GM18517 (cell line): Measurements from ENCODE around the gene HPN.
"Not testable (repeated sequence)": the region's sequence is repeated elsewhere in the genome, so short reads cannot be mapped to it uniquely, and the experiment has no call there.

Source experiments
- ATAC-seq: cut with Tn5 transposase; IDR thresholded peaks from one replicate; pipeline ENCODE4 v1.9.1; 2021; ENCODE audit warnings: mild to moderate bottlenecking, moderate library complexity; ENCODE audit not compliant: unreplicated experiment

HPN gene

DNA sequence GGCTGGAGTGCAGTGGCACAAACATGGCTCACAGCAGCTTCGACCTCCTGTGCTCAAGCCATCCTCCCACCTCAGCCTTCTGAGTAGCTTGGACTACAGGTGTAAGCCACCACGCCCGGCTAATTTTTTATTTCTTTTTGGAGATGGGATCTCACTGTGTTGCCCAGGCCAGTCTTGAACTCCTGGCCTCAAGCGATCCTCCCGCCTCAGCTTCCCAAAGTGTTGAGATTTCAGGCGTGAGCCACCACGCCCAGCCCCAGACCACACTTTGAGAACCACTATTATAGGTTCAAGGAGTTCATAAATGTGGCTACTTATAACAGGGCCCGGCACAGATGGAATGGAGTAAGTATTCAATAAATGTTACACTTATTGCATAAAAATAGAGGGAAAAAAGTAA lies 14.5 kb upstream of the HPN start:
- ATAC-seq = no peak

DNA sequence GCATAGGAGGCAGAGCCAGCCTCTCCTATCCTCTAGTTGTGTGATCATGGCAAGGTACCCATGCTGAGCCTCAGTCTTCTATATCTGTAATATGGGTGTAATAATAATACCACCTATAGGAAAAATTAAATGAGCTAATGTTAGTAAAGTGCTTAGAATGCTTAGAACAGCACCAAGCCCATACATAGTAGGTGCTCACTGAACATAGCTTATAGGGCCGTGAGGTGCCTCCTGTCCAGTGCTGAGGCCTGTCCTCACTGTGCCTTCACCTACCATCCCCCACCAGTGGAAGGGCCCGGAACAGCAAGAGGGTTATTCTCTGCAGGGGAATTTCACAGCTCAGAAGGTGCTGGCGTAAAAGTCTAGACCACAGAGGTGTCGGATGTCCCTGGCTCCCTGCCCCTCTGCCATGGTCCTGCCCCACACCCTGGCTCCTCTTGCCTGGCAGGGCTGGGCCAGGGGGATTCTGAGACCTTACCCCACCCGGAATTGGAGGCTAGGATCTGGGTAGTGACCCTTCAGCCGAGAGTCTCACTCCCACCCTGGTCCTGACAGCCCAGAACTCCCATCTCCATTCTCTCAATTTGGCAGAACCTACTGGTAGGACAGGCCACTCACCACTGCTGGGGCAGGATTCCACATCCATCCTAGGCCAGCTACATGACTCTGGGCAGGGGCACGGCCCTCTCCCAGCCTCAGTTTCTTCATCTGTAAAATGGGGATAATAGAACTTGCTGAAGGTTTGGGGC lies 13.5 kb upstream of the HPN start:
- ATAC-seq = no peak

DNA sequence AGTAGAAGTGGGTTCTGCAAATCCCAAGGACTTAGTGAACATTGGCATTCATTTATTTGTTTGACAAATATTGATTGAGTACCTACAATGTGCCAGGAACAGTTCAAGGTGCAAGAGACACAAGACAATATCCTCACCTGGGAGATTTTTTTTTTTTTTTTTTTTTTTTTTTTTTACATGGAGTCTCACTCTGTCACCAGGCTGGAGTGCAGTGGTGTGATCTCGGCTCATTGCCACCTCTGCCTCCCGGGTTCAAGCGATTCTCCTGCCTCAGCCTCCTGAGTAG lies 13.0 kb upstream of the HPN start:
- not testable (repeated sequence) for ATAC-seq

DNA sequence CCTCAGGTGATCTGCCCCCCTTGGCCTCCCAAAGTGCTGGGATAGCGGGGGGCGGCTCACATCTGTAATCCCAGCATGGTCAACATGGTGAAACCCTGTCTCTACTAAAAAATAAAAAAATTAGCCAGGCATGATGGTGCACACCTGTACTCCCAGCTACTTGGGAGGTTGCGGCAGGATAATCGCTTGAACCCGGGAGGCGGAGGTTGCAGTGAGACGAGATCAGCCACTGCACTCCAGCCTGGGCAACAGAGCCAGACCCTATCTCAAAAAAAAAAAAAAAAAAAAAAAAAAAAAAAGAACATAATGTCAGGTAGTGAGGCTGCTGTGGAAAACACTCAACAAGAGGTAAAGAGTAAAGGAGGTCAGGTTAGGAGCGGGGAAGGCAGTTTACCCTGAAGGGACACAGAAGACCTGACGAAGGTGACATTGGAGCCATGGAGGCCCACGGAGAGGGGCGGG lies 12.2 kb upstream of the HPN start:
- ATAC-seq = not testable (repeated sequence)

DNA sequence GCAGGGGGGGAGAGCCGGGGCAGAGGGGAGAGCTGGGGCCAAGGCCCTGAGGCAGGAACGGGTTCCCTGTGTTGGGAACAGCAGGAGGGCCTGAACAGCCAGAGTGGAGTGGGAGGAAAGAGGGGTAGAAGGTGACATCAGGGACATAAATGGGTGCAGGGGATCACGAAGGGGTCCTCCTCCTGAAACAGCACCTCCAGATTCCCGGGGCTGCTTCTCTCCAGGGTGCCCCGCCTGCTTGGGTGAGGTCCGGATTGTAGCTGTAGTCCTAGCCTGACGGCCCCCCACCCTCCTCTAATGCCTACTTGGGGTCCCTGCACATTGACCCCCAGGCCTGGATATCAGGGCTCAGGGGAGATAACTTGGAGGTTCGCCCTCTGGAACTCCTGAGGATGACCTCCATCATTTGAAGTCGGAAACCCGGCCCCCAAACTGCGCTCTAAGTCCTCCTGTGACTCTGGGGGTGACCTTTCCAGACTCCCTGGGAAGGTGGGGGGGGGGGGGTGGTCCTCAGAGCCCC lies 11.7 kb upstream of the HPN start:
- ATAC-seq = no peak

DNA sequence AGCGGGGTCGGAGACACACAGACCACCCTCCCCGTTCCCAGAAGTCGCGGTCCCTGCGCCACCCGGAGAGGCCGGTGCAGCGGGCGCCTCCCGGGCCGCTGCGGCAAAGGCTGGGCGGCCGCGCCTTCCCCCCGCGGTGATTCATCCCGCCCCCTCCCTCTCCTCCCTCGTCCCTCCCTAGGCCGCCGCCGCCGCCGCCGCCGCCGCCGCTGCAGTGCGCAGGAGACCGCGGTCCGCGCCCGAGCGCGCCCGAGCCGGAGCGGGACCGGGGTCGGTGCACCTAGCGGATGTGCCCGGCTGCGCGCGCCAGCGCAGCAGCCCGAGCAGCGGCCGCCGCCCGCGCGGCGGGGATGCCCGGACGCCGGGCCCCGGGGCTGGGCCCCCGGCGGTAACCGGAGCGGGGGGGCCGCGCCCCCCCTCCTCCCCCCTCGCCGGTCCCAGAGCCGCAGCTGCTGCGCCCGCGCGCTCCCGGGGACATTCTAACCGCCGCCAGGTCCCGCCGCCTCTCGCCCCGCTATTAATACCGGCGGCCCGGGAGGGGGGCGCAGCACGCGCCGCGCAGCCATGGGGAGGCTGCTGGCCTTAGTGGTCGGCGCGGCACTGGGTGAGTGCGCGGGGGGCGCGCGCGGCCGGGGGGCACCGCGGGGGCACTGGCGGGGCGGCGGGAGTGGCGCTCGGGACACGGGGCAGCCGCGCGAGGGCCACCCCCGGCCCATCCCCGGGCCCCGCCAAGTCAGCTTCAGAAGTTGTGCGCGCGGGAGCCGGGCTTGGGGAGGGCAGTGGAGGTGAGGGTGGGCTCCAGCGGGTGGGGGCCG lies 11.1 kb upstream of the HPN start, which contains the start of gene SCN1B:
Gene SCN1B (plus strand): TSS at position 214 of the 815 bp plus-strand sequence. CDS start 351 bp downstream, at position 565.
- no peak for ATAC-seq

DNA sequence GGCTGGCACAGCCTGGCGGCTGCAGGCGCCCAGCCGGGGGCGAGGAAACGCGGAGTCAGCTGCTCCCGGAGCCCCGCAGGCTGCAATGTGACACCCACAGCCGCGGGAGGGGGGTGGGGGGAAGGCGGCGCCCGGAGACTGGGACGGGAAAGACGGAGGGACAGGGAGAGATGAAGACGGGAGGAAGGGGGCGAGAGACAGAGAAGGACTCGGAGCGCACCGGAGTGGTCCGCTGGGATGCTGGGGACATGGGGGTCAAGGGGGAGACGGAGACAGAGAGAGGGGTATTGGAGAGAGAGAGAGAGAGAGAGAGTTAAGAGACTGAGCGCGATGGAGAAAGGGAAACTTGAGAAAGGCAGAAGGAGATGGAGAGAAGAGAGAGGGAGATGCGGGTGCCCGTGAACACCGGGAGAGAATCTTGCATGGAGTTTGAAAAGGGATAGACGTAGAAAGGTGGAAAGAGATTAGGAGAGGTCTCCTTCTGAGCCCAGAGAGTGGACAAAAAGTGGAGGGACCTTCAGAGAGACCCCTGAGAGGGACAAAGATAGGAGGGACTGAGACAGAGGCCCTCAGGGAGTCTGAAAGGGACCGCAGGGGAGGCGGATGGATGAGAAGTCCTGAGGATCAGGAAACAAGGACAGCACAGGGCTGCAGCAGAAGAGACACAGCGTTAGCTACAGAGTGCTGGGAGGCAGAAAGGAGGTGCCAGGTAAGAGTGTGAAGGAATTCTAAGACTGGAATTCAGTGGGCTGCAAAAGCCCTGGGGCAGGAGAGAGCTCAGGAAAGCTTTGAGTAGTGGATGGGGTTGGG lies 10.2 kb upstream of the HPN start:
- no peak for ATAC-seq

DNA sequence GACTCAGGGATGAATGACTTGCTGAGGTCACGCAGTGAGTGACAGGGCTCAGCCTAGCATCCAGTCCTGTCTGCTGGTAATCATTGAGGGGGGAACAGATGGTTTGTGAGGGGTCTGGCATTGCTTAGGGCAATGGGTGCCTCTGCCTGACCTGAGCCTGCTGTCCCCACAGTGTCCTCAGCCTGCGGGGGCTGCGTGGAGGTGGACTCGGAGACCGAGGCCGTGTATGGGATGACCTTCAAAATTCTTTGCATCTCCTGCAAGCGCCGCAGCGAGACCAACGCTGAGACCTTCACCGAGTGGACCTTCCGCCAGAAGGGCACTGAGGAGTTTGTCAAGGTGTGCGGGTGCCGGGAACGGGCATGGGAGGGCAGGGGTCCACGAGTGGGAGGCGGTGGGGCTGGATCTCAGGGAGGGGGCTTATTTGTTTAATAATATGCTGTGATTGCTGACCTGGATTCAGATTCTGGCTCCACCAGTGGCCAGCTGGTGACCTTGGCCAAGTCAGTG lies 9.1 kb upstream of the HPN start:
- ATAC-seq = no peak

DNA sequence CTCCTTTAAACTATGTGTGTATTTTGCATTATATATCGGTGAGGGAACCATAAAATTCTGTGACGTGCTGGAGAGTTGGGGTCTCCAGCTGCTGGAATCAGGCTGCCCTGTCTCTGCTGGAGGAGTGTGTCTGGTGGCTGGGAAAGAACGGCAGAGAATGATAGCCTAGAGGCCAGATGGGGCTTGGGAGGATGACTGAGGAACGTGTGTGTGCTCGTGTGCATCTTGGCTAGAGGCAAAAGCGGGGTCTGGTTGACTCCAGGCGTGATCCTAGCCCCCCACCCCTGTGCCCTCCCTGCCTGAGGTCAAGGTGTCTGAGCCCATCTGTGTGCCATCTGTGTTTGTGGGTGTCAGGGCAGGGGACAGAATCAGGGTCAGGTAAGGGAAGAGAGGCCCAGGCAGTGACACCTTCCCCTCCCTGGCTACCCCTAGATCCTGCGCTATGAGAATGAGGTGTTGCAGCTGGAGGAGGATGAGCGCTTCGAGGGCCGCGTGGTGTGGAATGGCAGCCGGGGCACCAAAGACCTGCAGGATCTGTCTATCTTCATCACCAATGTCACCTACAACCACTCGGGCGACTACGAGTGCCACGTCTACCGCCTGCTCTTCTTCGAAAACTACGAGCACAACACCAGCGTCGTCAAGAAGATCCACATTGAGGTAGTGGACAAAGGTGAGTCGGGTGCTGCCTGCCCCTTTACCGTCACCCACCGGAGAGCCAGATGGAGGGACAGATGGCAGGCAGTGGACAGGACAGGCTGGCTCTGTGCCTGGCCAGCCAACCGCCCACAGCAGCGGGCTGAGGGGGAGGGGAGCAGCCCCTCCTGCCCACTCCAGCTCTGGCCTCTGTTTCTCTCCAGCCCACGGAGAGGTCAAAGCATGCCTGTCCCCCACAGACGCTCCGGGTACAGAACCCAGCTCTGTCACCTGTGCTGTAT lies 8.2 kb upstream of the HPN start:
- ATAC-seq = no peak

DNA sequence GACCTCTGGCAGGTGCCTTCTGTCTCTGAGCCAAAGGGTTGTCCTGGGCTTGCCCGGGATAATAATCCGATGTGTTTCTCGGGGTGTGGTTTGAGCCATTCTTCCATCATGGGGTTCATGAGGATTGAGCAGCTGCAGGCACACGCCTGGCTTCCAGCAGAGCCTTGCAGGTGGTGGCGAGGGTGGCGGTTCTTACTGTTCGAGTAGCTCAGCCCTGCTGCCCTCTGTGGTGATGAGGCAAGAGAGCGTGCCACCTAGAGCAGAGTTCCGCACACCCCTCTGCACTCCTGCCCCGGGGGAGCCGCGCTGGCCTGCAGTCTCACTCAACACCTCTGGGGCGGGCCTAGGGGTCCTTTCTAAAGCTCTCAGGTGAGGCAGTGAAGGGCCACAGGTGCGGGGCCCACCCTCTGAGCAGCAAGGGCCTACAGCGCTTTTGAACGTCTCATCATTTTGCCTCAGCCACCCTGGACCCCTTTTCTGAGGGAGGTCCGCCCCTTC lies 7.5 kb upstream of the HPN start:
- no peak for ATAC-seq

DNA sequence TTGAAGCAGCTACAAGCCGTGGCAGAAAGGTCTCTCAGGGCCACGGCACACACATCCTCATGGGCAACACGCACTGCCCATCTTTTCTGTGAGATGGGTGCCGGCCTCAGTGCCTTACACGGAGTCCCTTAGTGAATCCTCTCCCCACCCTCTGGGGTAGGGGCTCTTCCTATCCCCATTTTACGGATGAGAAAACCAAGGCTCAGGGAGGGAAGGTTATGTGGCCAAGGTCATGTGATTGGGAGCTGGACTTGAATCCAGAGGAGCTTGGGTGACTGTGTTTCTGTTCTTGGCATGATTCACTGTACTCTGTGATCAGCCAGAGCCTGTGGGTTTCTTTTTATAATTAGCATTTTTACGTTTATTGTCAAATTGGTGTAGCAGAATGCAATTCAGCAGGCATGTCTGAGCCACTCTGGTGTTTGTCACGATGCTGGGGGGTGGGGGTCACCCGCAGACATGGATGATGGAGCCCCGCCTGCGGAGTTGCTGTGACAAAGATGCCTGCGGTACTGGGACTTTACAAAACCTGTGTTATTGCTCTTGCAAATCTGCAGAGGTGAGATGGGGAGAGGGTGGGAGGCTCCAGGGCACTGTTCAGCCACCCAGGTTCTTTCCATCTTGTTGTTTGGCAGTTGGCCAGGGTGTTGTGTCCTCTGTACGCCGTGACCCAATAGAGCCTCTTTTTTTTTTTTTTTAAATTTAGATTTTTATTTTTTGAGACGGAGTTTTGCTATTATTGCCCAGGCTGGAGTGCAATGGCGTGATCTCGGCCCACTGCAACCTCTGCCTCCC lies 6.7 kb upstream of the HPN start:
- no peak for ATAC-seq

DNA sequence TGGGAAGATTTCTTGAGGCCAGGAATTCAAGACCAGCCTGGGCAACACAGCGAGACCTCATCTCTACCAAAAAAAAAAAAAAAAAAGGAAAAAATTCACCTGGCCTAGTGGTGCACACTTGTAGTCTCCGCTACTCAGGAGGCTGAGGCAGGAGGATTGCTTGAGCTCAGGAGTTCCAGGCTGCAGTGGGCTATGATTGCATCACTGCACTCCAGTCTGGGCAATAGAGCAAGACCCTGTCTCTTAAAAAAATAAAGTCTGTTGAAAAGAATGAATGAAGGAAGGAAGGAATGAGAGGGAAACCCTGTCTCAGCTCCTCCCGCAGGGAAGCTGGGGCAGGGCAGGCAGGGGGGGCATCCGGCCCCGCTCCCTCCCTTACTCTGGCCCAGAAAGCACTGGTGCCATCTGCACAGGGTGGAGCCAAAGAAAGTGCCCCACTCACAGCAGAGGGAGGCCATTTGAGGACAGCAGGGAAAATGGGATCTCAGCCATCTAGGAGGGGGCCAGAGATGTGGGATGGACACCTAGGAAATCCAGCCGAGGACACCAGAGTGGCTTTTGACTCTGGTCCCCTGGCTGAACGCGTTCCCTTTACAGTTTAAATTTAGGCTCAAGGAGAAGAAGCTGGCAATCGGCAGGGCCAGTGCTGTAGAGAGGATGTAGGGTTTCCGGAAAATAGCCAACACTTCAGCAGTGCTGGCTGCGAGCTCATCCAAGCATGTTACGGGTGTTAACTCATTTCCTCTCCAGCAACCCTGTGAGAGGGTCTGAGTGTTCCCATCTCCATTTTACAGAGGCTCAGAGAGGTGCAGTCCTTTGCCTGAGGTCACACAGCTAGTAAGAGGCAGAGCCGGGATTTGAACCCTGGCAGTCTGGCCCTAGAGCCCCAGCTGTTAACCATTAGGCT lies 3.6 kb upstream of the HPN start:
- ATAC-seq = no peak

DNA sequence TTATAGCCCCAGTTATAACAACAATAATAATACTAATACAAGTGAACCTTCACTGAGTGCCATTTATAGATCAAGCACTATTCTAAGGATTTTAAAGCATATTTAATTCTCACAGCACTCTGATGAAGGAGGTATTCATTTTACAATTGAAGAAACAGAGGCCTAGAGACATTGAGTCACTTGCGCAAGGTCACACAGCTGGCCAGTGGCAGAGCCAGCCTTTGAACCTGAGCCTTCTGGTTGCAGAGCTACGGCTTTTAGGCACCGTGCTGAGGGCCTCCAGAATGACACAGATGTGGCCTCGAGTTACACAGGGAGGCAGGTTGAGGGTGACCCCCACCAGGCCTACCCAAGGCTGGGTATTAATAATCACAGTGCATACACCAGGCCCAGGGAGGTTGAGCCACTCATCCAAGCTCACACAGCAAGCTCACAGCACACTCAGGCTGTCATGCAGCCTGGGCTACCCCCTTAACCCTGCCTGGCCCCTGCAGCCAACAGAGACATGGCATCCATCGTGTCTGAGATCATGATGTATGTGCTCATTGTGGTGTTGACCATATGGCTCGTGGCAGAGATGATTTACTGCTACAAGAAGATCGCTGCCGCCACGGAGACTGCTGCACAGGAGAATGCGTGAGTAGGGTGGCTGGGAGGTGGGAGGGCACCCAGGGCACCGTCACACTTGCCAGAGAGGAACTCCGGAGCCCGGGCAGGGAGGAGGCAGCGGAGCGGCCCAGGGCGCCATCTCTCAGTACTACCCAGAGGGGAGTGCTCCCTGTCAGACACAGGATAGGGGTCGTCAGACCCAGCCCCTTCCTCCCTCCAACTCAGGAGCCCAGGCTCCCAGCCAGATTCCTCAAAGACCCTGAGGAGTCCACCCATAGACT lies 2.7 kb upstream of the HPN start:
- no peak for ATAC-seq

DNA sequence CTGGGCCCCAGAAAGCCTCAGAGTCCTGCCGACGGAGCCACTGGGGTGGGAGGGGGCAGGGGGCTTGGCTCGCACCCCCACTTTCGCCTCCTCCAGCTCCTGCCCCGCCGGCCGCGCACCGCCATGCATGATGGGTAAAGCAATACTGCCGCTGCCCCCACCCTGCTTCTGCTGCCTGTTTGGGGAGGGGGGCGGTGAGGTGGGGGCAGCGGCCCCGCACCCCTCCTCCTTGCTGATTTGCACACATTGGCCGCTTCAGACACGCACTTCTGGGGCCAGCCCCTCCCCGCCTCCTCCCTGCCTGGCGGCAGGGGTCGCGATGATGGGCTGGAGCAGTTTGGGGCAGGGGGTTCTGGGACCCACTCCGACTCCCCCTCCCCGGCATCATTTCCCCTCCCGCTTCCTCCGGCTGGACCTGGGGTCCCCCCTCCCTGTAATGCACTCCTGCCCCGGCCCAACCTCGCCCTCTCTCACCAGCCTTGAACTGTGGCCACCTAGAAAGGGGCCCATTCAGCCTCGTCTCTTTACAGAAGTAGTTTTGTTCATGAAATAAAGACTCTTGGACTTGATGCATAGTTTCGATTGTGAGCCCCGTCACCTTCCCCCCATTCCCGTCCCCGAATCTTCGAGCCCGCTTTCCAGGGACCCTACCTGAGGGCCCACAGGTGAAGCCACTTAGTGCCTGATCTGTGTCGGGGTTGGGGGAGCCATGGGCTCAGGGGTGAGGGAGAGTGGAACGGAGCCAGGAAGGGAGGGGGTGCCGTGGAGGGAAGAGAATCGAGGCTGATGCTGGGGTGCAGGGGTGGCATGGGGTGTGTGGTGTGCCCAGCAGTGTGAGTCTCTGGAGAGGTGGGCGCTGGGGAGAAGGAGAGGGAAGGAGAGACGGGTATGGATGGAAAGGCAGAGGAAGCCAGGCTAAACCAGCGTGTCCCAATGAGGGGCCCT lies 1.4 kb upstream of the HPN start:
- no peak for ATAC-seq

DNA sequence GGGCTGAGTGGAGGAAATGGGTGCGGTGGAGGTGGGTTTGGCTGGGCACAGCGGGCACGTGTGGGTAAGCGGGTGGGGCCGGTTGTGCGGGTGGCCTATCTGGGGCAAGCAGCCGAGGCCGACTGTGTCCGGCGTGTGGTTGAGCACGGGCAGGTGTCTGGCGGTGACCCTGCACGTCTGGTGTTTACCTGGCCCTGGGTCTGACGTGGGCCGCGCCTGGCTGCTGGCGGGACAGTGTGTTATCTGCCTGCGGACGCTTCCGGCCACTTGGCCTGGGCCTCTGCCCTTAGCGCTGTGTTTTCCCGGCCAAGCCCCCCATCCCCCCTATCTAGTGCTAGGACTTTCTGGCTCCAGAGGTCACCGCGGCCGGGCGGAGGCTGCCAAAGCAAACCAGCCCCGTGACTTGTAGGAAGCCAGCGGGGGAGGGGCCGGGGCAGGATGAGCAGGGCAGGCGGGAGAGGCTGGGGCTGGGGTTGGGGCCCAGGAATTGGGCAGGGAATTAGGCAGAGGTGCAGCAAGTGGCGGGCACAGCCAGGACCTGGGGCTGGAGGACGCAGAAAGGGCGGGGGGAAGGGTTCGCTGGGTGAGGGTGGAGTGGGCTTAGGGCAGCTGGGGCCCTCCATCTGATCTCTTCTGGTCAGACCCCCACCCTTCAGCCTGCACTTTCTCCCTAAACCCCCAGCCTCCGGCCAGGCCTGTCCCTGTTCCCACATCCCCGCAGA lies 534 bp upstream of the HPN start:
- ATAC-seq = no peak
